GM21825 (cell line): ENCODE results near the gene PCK1.

Experiments
- ATAC-seq: cut with Tn5 transposase; IDR thresholded peaks from one replicate; pipeline ENCODE4 v1.9.1; 2021; ENCODE audit warnings: mild to moderate bottlenecking, moderate library complexity; ENCODE audit not compliant: unreplicated experiment

The PCK1 gene

GRCh38 chr20:57536120-57536708 is 24.7 kb upstream of the PCK1 start:
- no peak for ATAC-seq

- ATAC-seq, result no peak
Measured at GRCh38 chr20:57536771-57537724, 23.9 kb upstream of the PCK1 start.

GRCh38 chr20:57537822-57538221 is 23.1 kb upstream of the PCK1 start:
- no peak for ATAC-seq

- no peak for ATAC-seq
Measured at GRCh38 chr20:57539889-57540288, 21.0 kb upstream of the PCK1 start.

GRCh38 chr20:57540890-57541580 is 19.9 kb upstream of the PCK1 start:
- no peak for ATAC-seq

GRCh38 chr20:57543754-57544153 is 17.2 kb upstream of the PCK1 start:
- ATAC-seq, result no peak

GRCh38 chr20:57544838-57545564 is 15.9 kb upstream of the PCK1 start:
- no peak for ATAC-seq

GRCh38 chr20:57545927-57546662 is 14.8 kb upstream of the PCK1 start:
- no peak for ATAC-seq

GRCh38 chr20:57546956-57547649 is 13.8 kb upstream of the PCK1 start:
- ATAC-seq, result no peak

- ATAC-seq, result no peak
Measured at GRCh38 chr20:57548177-57549058, 12.5 kb upstream of the PCK1 start.

- ATAC-seq, result no peak
Measured at GRCh38 chr20:57552471-57552870, 8.4 kb upstream of the PCK1 start.

- no peak for ATAC-seq
Measured at GRCh38 chr20:57553376-57554018, 7.4 kb upstream of the PCK1 start.

GRCh38 chr20:57555457-57556184 is 5.3 kb upstream of the PCK1 start:
- no peak for ATAC-seq

- no peak for ATAC-seq
Measured at GRCh38 chr20:57556980-57557274, 4.0 kb upstream of the PCK1 start.

GRCh38 chr20:57557926-57558613 is 2.8 kb upstream of the PCK1 start:
- no peak for ATAC-seq

- no peak for ATAC-seq
Measured at GRCh38 chr20:57558614-57559288, 2.2 kb upstream of the PCK1 start.

- ATAC-seq, result no peak
Measured at GRCh38 chr20:57559289-57559634, 1.6 kb upstream of the PCK1 start.
